Measurements from ENCODE around the gene TPX2. TPM values are rescaled to one million over a fixed set of nuclear protein-coding genes. Genes with fewer than 3 reads are reported as not detected.

TPX2 gene
- total and polyA plus RNA-seq, 3 donors from 2014 or later = 39.7 to 74.6 (median 52.5) TPM

GRCh38 chr20:31785089-31785488, 46.0 kb downstream of the TPX2 start:
- Histone ChIP-seq H3K27ac (no peak overlapping the region), H3K36me3 (ENCODE audit: low read depth, missing control alignments) (no peaks in the 10 kb centered on the region), H3K27me3 (no peaks in the 10 kb centered on the region), H3K4me1 (no peaks in the 10 kb centered on the region), H3K4me3 (no peak overlapping the region), H3K9me3 (no peaks in the 10 kb centered on the region)
- TF ChIP-seq POLR2A (IDR thresholded peaks at IDR 0.05) = no peak
- TF ChIP-seq CTCF (IDR thresholded peaks at IDR 0.05) = no peak
- no peak for DNase-seq
- intact Hi-C loops (cut with DNase I; ENCODE audit: low total_unique reads) = no loop called here
- WGBS, 2 donors = 86 to 89% methylated on average over 3 of the region's 3 CpGs

GRCh38 chr20:31788578-31788977, 49.5 kb downstream of the TPX2 start:
- 73 to 90% methylated on average over 3 of the region's 3 CpGs for WGBS, 2 donors
- no peaks in the 10 kb centered on the region for H3K4me1 ChIP-seq
- no peaks in the 10 kb centered on the region for H3K36me3 ChIP-seq (ENCODE audit: low read depth, missing control alignments)
- H3K27ac ChIP-seq = no peak overlapping the region
- TF ChIP-seq CTCF (IDR thresholded peaks at IDR 0.05) = no peak
- TF ChIP-seq POLR2A (IDR thresholded peaks at IDR 0.05) = no peak
- intact Hi-C loops (cut with DNase I; ENCODE audit: low total_unique reads) = no loop called here
- H3K27me3 ChIP-seq = no peaks in the 10 kb centered on the region
- H3K9me3 ChIP-seq = no peaks in the 10 kb centered on the region
- peak; percentile 36 for DNase-seq
- H3K4me3 ChIP-seq = no peak overlapping the region

GRCh38 chr20:31790401-31790800, 51.3 kb downstream of the TPX2 start:
- no peaks in the 10 kb centered on the region for H3K9me3 ChIP-seq
- no peak for DNase-seq
- no peaks in the 10 kb centered on the region for H3K27me3 ChIP-seq
- no peak overlapping the region for H3K4me3 ChIP-seq
- no peaks in the 10 kb centered on the region for H3K36me3 ChIP-seq (ENCODE audit: low read depth, missing control alignments)
- intact Hi-C loops (cut with DNase I; ENCODE audit: low total_unique reads) = no loop called here
- TF ChIP-seq POLR2A (IDR thresholded peaks at IDR 0.05) (no peak), CTCF (IDR thresholded peaks at IDR 0.05) (no peak)
- H3K27ac ChIP-seq = no peak overlapping the region
- WGBS, 2 donors = 90 to 92% methylated on average over 3 of the region's 3 CpGs
- no peaks in the 10 kb centered on the region for H3K4me1 ChIP-seq

GRCh38 chr20:31797364-31797763, 58.3 kb downstream of the TPX2 start:
- 69 to 76% methylated on average over 3 of the region's 3 CpGs for WGBS, 2 donors

More at GRCh38 chr20:31797364-31797763, 58.3 kb downstream of the TPX2 start:
- Histone ChIP-seq H3K9me3 (no peaks in the 10 kb centered on the region), H3K4me3 (no peak overlapping the region), H3K27me3 (no peaks in the 10 kb centered on the region), H3K36me3 (ENCODE audit: low read depth, missing control alignments) (no peaks in the 10 kb centered on the region), H3K27ac (no peak overlapping the region), H3K4me1 (no peaks in the 10 kb centered on the region)
- TF ChIP-seq CTCF (IDR thresholded peaks at IDR 0.05) = no peak
- no peak for TF ChIP-seq POLR2A (IDR thresholded peaks at IDR 0.05)
- intact Hi-C loops (cut with DNase I; ENCODE audit: low total_unique reads) = no loop called here
- DNase-seq = no peak
